Measurements from ENCODE around the gene ZG16.
"Not testable (repeated sequence)": the region's sequence is repeated elsewhere in the genome, so short reads cannot be mapped to it uniquely, and the experiment has no call there.

Gene ZG16

GRCh38 chr16:29783094-29783953 lies 5.3 kb downstream of the ZG16 start:
- in situ Hi-C loops (cut with MboI; ENCODE audit: low sequenced_read_pairs), result not testable (repeated sequence)

GRCh38 chr16:29784157-29784556 lies 6.1 kb downstream of the ZG16 start:
- in situ Hi-C loops (cut with MboI; ENCODE audit: low sequenced_read_pairs), result no loop called here

- in situ Hi-C loops (cut with MboI; ENCODE audit: low sequenced_read_pairs), result no loop called here
These were observed 6.9 kb downstream of the ZG16 start for GRCh38 chr16:29784901-29785500.

GRCh38 chr16:29787155-29787554 lies 9.1 kb downstream of the ZG16 start:
- in situ Hi-C loops (cut with MboI; ENCODE audit: low sequenced_read_pairs), result not testable (repeated sequence)

GRCh38 chr16:29789775-29790182 lies 11.7 kb downstream of the ZG16 start:
- in situ Hi-C loops (cut with MboI; ENCODE audit: low sequenced_read_pairs), result no loop called here

GRCh38 chr16:29790183-29790948 lies 12.3 kb downstream of the ZG16 start, which contains the start of gene KIF22:
Gene KIF22, plus strand, starts transcription at chr16:29790751. Its CDS starts 9 bp downstream, at chr16:29790760.
- in situ Hi-C loops (cut with MboI; ENCODE audit: low sequenced_read_pairs), result no loop called here

- in situ Hi-C loops (cut with MboI; ENCODE audit: low sequenced_read_pairs), result no loop called here
These were observed 13.1 kb downstream of the ZG16 start for GRCh38 chr16:29790949-29791844.

- in situ Hi-C loops (cut with MboI; ENCODE audit: low sequenced_read_pairs), result no loop called here
These were observed 14.1 kb downstream of the ZG16 start for GRCh38 chr16:29791845-29792807.

- in situ Hi-C loops (cut with MboI; ENCODE audit: low sequenced_read_pairs), result not testable (repeated sequence)
These were observed 15.1 kb downstream of the ZG16 start for GRCh38 chr16:29793153-29793552.

GRCh38 chr16:29794231-29794710 lies 16.2 kb downstream of the ZG16 start:
- in situ Hi-C loops (cut with MboI; ENCODE audit: low sequenced_read_pairs), result no loop called here

- in situ Hi-C loops (cut with MboI; ENCODE audit: low sequenced_read_pairs), result no loop called here
These were observed 24.4 kb downstream of the ZG16 start for GRCh38 chr16:29802416-29802935.

- in situ Hi-C loops (cut with MboI; ENCODE audit: low sequenced_read_pairs), result no loop called here
These were observed 26.0 kb downstream of the ZG16 start for GRCh38 chr16:29804020-29804419.

GRCh38 chr16:29804455-29805231 lies 26.6 kb downstream of the ZG16 start:
- in situ Hi-C loops (cut with MboI; ENCODE audit: low sequenced_read_pairs), result no loop called here

- in situ Hi-C loops (cut with MboI; ENCODE audit: low sequenced_read_pairs), result no loop called here
These were observed 27.4 kb downstream of the ZG16 start for GRCh38 chr16:29805232-29806098.

GRCh38 chr16:29806099-29806579 lies 28.1 kb downstream of the ZG16 start, which contains the start of gene MAZ:
Gene MAZ, plus strand, starts transcription at chr16:29806529. Its CDS starts 173 bp downstream, at chr16:29806702.
- in situ Hi-C loops (cut with MboI; ENCODE audit: low sequenced_read_pairs), result no loop called here

- in situ Hi-C loops (cut with MboI; ENCODE audit: low sequenced_read_pairs), result no loop called here
These were observed 28.8 kb downstream of the ZG16 start for GRCh38 chr16:29806641-29807425.

Data from HL-60/S4 treated with phorbol 12-myristate 13-acetate at 8.2 ng/mL for 4 days and 3 days (cell line).